Parathyroid adenoma (tissue), 2 donors: Measurements from ENCODE around the gene ACOX3.

Source experiments
- H2AFZ ChIP-seq: fragments of 300-600 bp; sonication (generic); one replicate; pipeline ENCODE4 v1.7.0; 2017; ENCODE audit warnings: antibody characterized with exemption, mild to moderate bottlenecking
- H3K27ac ChIP-seq: fragments of 300-600 bp; sonication (generic); one replicate; pipeline ENCODE4 v1.7.0; 2017
- H3K27me3 ChIP-seq: fragments of 300-600 bp; sonication (generic); one replicate; pipeline ENCODE4 v1.7.0; 2017; ENCODE audit warnings: low read length; ENCODE audit not compliant: control insufficient read depth, insufficient read depth
- H3K36me3 ChIP-seq: fragments of 300-600 bp; sonication (generic); one replicate; pipeline ENCODE4 v1.7.0; 2017; ENCODE audit warnings: low read length; ENCODE audit not compliant: control insufficient read depth, insufficient read depth
- H3K4me1 ChIP-seq: fragments of 300-600 bp; sonication (generic); one replicate; pipeline ENCODE4 v1.7.0; 2017; ENCODE audit warnings: control low read depth
- H3K4me2 ChIP-seq: fragments of 300-600 bp; sonication (generic); one replicate; pipeline ENCODE4 v1.7.0; 2017; ENCODE audit warnings: low read length
- H3K4me3 ChIP-seq: fragments of 300-600 bp; sonication (generic); one replicate; pipeline ENCODE4 v1.7.0; 2017; ENCODE audit warnings: low read depth, low read length
- H3K79me2 ChIP-seq: fragments of 300-600 bp; sonication (generic); one replicate; pipeline ENCODE4 v1.7.0; 2017; ENCODE audit warnings: control low read depth
- H3K9ac ChIP-seq: fragments of 300-600 bp; sonication (generic); one replicate; pipeline ENCODE4 v1.7.0; 2017; ENCODE audit warnings: mild to moderate bottlenecking
- H3K9me3 ChIP-seq: fragments of 300-600 bp; sonication (generic); one replicate; pipeline ENCODE4 v1.7.0; 2017; ENCODE audit warnings: low read length; ENCODE audit not compliant: control insufficient read depth
- TF ChIP-seq, protein P1 (sequence below): fragments of 300-600 bp; sonication (generic); IDR thresholded peaks from one replicate; pipeline ENCODE4 v1.7.0; 2017; ENCODE audit warnings: antibody characterized with exemption, mild to moderate bottlenecking
- donor health status: primary hyperparathyroidism.

ACOX3 gene

DNA sequence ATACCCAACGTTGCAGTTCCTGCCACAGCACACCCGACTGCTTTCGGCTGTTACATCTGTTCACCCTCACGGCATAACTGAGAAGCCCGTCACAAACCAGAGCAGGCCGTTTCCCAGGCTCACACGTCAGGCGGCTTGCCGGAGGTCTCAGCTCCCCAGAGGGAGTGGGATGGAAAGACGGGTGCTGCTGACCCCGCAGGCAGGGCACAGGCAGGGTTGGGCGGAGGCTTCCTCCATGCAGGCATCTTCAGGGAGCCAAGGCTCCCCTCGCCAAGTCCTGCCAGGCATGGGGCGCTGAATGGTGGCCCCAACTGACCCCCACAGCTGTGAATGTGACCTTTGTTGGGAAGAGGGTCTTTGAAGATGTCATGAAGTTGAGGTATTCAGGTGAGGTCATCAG, 57.5 kb downstream of the ACOX3 start:
- Histone ChIP-seq H3K27me3 (no peaks in the 10 kb centered on the region), H3K9ac (no peak overlapping the region), H3K4me3 (no peak overlapping the region), H3K4me1 (no peaks in the 10 kb centered on the region), H3K9me3 (no peaks in the 10 kb centered on the region), H2AFZ (no peak overlapping the region), H3K27ac (no peak overlapping the region), H3K4me2 (no peak overlapping the region), H3K79me2 (no peaks in the 10 kb centered on the region), H3K36me3 (no peaks in the 10 kb centered on the region)
- TF ChIP-seq, protein P1, sequence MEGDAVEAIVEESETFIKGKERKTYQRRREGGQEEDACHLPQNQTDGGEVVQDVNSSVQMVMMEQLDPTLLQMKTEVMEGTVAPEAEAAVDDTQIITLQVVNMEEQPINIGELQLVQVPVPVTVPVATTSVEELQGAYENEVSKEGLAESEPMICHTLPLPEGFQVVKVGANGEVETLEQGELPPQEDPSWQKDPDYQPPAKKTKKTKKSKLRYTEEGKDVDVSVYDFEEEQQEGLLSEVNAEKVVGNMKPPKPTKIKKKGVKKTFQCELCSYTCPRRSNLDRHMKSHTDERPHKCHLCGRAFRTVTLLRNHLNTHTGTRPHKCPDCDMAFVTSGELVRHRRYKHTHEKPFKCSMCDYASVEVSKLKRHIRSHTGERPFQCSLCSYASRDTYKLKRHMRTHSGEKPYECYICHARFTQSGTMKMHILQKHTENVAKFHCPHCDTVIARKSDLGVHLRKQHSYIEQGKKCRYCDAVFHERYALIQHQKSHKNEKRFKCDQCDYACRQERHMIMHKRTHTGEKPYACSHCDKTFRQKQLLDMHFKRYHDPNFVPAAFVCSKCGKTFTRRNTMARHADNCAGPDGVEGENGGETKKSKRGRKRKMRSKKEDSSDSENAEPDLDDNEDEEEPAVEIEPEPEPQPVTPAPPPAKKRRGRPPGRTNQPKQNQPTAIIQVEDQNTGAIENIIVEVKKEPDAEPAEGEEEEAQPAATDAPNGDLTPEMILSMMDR: no peak

GRCh38 chr4:8381814-8382581, 58.5 kb downstream of the ACOX3 start:
- H2AFZ ChIP-seq: no peak overlapping the region
- H3K4me3 ChIP-seq: no peak overlapping the region
- TF ChIP-seq, protein P1: no peak
- H3K9me3 ChIP-seq: no peaks in the 10 kb centered on the region
- H3K36me3 ChIP-seq: no peaks in the 10 kb centered on the region
- no peaks in the 10 kb centered on the region for H3K4me1 ChIP-seq
- no peaks in the 10 kb centered on the region for H3K27me3 ChIP-seq
- no peak overlapping the region for H3K9ac ChIP-seq
- H3K4me2 ChIP-seq: no peak overlapping the region
- no peaks in the 10 kb centered on the region for H3K79me2 ChIP-seq
- H3K27ac ChIP-seq: no peak overlapping the region

DNA sequence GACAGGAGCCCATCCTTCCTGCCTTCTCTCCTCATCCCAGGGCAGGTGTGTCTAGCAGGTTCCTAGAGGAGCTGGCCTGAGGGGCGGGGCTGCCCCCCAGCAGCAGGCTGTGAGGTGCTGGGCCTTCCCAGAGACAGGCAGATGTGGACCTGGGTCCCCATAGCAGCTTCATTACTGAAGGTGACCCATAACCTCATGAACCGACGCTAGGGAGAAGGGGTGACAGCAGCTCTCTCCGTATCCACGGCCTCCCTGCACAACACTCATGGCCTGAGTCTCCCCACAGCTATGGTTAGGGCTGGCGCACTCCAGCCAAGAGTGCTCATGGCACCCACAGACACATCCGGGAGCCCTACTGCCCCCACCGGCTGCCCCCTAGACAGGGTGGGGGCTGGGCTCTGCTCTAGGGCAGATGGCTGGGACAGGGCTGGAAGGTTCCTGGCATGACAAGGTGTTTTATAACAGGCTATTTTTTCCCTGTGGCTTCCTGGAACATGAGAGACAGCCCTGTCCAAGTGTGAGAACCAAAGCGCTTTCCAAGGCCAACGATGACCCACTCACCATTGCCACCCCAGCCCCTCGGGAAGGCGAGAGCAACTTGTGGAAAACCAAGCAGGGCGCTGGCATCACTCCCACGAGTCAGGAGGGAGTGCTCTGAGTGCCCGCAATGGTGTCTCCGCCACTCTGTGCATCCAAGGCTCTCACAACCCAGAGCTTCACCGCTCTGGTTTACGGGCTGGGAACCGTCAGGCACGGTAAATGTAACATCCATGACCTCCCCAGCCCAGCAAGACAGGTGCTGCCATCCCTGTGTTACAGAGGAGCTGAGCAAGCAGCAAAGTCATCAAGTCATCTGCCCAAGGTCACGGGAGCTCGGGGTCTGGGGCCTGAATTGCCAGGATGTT, 59.8 kb downstream of the ACOX3 start:
- Histone ChIP-seq H3K4me3 (no peak overlapping the region), H3K9me3 (no peaks in the 10 kb centered on the region), H2AFZ (no peak overlapping the region), H3K9ac (no peak overlapping the region), H3K4me1 (no peaks in the 10 kb centered on the region), H3K79me2 (no peaks in the 10 kb centered on the region), H3K4me2 (no peak overlapping the region), H3K27me3 (no peaks in the 10 kb centered on the region), H3K36me3 (no peaks in the 10 kb centered on the region), H3K27ac (no peak overlapping the region)
- TF ChIP-seq, protein P1: no peak

GRCh38 chr4:8379771-8380170, 60.8 kb downstream of the ACOX3 start:
- H2AFZ ChIP-seq: no peak overlapping the region
- no peaks in the 10 kb centered on the region for H3K36me3 ChIP-seq
- H3K79me2 ChIP-seq: no peaks in the 10 kb centered on the region
- no peaks in the 10 kb centered on the region for H3K4me1 ChIP-seq
- H3K27me3 ChIP-seq: no peaks in the 10 kb centered on the region
- no peak overlapping the region for H3K27ac ChIP-seq
- TF ChIP-seq, protein P1: no peak
- H3K9me3 ChIP-seq: no peaks in the 10 kb centered on the region
- H3K4me3 ChIP-seq: no peak overlapping the region
- H3K4me2 ChIP-seq: no peak overlapping the region
- no peak overlapping the region for H3K9ac ChIP-seq
